Stomach smooth muscle (tissue), 2 donors: ENCODE data around the gene MACO1.
"Not testable (repeated sequence)": the region's sequence is repeated elsewhere in the genome, so short reads cannot be mapped to it uniquely, and the experiment has no call there.

ENCODE experiments used
- H3K27ac ChIP-seq: one replicate; pipeline ENCODE4 v1.7.0; 2013; ENCODE audit warnings: mild to moderate bottlenecking, low read length, inconsistent platforms
- H3K27me3 ChIP-seq, 2 donors: one replicate each; pipeline ENCODE4 v1.7.0; 2013; ENCODE audit warnings: low read length in 2 of 2; ENCODE audit not compliant: insufficient read depth in 2 of 2, control insufficient read depth in 1 of 2
- H3K36me3 ChIP-seq, 2 donors: one replicate each; pipeline ENCODE4 v1.7.0; 2013; ENCODE audit warnings: low read length in 2 of 2; ENCODE audit not compliant: control insufficient read depth in 2 of 2, insufficient read depth in 2 of 2
- H3K4me1 ChIP-seq: one replicate; pipeline ENCODE4 v1.7.0; 2013; ENCODE audit warnings: low read length; ENCODE audit not compliant: control insufficient read depth, insufficient read depth
- H3K4me3 ChIP-seq, 2 donors: one replicate each; pipeline ENCODE4 v1.7.0; 2013; ENCODE audit warnings: low read length in 2 of 2
- H3K9ac ChIP-seq, 2 donors: one replicate each; pipeline ENCODE4 v1.7.0; 2013; ENCODE audit warnings: low read length in 2 of 2, mild to moderate bottlenecking in 1 of 2
- H3K9me3 ChIP-seq, 2 donors: one replicate each; pipeline ENCODE4 v1.7.0; 2013; ENCODE audit warnings: low read length in 2 of 2; ENCODE audit not compliant: control insufficient read depth in 2 of 2
- donor health status: healthy.
- donor health status: Pancreatic carcinoma.

The MACO1 gene

DNA sequence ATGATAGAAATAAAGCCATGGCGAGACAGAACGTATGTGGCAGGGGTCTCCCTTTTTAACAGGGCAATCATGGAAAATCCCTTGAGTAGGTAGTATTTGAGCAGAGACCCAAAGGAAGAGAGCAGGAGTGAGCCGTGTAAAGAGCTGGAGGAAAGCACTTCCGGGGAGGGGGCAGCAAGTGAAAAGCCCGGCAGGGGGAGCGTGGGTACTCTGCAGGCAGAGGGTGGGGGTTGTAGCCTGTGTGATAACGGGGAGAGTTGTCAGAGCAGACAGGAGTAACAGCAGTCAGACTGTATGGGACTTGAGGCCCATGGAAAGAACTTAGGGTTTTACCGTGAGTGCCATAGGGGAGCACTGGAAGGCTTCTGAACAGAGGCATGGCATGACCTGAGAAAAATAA, 61.6 kb downstream of the MACO1 start:
- Histone ChIP-seq H3K27me3 (no peaks in the 10 kb centered on the region), H3K4me1 (no peaks in the 10 kb centered on the region), H3K9ac (no peak overlapping the region), H3K27ac (no peak overlapping the region), H3K4me3 (no peak overlapping the region), H3K36me3 (peaks cover 41 to 48% of the 10 kb centered on the region in 2 donors), H3K9me3 (no peaks in the 10 kb centered on the region)

DNA sequence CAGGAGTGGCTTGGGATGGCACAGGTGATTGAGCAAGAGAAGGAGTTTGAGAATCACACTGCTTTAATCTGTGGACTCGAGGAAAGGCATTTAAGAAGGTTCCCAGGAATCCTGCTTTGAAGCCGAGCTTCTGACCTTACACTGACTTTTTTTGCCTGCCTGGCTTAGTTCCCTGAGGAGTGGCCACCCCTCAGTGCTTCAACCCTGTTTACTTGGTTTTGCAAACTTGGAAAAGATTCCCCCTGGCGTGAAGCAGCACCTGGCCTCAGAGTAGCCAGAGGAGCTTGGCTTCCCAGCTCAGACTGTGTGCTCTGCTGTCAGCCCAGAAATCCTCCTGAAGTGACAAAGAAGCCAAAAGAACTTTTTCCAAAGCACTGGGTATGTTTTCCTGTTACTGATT, 64.3 kb downstream of the MACO1 start:
- Histone ChIP-seq H3K9me3 (no peaks in the 10 kb centered on the region), H3K27ac (no peak overlapping the region), H3K27me3 (no peaks in the 10 kb centered on the region), H3K9ac (no peak overlapping the region), H3K4me3 (no peak overlapping the region), H3K36me3 (peaks cover 49 to 50% of the 10 kb centered on the region in 2 donors), H3K4me1 (no peaks in the 10 kb centered on the region)

DNA sequence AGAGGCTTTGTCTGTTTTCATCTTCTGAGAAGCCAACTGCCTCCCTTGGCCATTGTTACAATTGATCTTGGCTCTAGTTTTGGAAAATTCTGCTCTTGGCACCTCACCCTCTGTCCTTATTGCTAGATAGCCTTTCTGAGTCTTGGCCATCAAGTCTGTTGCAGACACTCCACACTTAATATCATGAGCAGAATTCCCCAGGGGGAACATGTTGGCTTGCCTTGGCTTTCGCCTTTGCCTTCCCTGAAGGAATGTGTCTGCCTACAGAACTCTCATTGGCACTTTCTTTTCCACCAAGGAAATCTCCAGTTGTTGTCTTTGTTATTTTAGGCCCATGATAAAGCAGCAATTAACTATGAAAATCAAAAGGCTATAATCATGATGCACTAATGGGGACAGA, 70.0 kb downstream of the MACO1 start:
- Histone ChIP-seq H3K27me3 (no peaks in the 10 kb centered on the region), H3K9ac (no peak overlapping the region), H3K9me3 (no peaks in the 10 kb centered on the region), H3K4me1 (no peaks in the 10 kb centered on the region), H3K27ac (no peak overlapping the region), H3K4me3 (no peak overlapping the region), H3K36me3 (peaks cover 19 to 22% of the 10 kb centered on the region in 2 donors)

DNA sequence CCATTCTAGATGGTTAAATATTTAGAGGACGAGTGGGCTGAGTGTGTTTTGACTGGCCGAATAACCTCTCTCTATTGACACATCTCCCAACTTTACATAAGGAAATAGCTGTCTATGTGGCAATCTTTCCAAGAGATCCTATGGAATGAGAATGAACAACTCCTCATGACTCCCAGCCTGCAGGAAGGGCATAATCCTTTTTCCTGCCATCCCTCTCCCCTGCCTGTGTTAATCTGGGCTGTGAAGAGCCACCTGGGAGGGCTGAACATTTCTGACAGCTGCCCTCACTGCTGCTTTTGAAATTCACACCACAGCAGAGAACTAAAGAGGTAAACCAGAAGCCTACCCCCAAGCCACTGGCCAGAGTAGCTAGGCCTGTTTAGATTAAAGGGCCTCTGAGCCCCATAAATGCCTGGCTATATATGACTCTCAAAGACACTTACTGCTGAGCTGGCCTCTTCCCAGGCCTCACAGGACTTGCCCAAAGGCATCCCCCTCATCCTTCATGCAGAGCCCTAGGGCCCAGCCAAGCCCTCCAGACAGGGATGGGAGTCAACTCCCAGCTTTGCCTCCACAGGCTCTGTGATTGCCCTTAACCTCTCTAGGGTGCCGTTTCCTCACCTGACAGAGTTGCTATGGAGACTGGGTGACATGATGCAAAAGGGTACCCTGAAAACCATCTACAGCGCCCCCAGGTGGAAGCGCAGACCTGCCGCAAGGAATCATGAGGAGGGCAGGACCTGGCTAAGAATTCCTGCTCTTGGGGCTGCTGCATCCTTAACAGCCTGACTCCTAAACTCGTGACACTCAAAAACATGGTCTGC, 70.8 kb downstream of the MACO1 start:
- no peaks in the 10 kb centered on the region for H3K9me3 ChIP-seq
- no peak overlapping the region for H3K9ac ChIP-seq
- H3K27me3 ChIP-seq: peaks cover 2 to 5% of the 10 kb centered on the region in 2 donors
- peaks cover 4% of the 10 kb centered on the region for H3K4me1 ChIP-seq
- H3K27ac ChIP-seq: no peak overlapping the region
- peaks cover 17 to 19% of the 10 kb centered on the region in 2 donors for H3K36me3 ChIP-seq
- H3K4me3 ChIP-seq: no peak overlapping the region

- Histone ChIP-seq H3K27me3 (peaks cover 2 to 5% of the 10 kb centered on the region in 2 donors), H3K4me1 (peaks cover 4% of the 10 kb centered on the region), H3K4me3 (no peak overlapping the region)
Measured at GRCh38 chr1:25502957-25503356, 72.3 kb downstream of the MACO1 start.

DNA sequence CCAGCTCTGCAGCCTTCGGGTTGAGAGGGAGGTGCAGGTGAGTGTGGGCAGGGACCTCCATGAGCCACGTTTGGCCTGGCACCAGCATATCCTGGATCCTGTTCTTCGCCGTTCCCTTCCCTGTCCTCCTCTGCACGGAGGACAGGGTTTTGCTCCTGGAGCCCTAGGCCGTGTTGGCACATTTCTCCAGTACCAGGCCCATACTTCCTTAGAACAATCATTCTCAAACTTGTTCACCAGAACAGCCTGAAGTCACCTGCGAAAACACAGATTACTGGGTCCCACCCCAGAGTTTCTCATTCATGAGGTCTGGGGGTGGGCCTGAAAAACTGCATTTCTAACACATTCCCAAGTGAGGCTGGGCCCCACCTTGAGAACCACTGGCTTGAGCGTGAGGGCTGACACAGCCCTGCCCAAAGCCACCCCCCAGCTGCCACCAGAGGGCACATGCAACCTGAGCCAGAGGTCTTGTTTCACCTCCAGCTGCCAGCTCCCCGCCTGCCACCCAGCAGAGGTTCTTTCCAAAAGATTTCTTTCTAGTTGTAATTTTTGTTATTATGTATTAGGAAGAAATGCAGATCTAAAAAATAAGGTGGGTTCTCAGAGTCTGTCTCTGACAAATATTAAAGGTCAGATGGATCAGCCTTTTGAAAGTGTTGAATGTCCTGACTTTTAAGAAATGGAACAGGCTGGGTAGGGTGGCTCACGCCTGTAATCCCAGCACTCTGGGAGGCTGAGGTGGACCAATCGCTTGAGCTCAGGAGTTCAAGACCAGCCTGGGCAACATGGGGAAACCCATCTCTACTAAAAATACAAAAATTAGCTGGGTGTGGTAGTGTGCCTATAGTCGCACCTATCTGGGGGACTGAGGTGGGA, 73.1 kb downstream of the MACO1 start:
- H3K27me3 ChIP-seq: peaks cover 2 to 5% of the 10 kb centered on the region in 2 donors
- peaks cover 4 to 7% of the 10 kb centered on the region in 2 donors for H3K36me3 ChIP-seq
- H3K27ac ChIP-seq: no peak overlapping the region
- no peak overlapping the region for H3K4me3 ChIP-seq
- no peaks in the 10 kb centered on the region for H3K9me3 ChIP-seq
- H3K9ac ChIP-seq: no peak overlapping the region
- peaks cover 4% of the 10 kb centered on the region for H3K4me1 ChIP-seq

More at GRCh38 chr1:25502957-25503356, 72.3 kb downstream of the MACO1 start:
- no peaks in the 10 kb centered on the region for H3K9me3 ChIP-seq
- H3K9ac ChIP-seq: no peak overlapping the region
- H3K27ac ChIP-seq: no peak overlapping the region
- peaks cover 9 to 10% of the 10 kb centered on the region in 2 donors for H3K36me3 ChIP-seq

DNA sequence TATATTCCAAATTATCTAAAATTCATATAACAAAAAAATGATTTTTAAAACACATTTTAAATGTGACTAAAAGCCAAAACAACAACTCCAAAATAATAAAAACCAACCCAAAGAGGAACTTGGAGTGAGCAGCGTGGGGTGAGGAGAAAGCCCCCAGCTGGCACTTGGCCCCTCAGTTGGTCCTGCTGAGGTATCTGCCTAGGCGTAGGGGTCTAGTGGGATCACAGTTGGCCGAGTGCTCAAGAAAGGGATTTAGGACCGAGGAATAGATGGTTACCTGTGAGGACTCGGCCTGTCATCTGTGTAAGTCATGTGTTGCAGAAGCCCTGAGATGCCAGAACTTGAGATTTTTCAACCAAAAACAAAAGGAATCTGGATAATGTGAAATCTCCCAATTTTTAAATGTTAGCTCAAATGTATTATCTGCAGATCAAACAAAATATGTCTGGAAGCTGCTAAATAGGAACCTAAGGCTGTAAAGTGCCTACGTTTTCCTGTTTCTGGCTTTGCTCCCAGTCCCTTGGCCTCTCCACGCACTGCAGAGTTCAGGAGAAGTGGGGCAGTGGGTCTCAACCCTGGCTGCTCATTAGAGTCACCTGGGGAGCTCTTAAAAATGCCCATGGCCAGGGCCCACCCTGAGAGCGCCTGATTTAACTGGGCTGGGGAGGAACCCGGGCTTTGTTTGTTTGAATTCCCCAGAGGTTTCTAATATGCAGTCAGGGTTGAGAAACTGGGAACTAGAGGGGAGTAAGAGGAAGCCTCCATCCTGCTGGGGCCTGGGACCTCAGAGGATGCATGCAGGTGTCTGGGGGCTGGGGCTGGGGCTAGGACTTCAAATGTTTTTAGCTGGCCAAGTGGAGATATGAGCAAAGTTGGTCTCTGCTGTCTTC, 74.3 kb downstream of the MACO1 start:
- no peak overlapping the region for H3K27ac ChIP-seq
- H3K9me3 ChIP-seq: no peaks in the 10 kb centered on the region
- H3K4me3 ChIP-seq: no peak overlapping the region
- H3K4me1 ChIP-seq: peaks cover 4% of the 10 kb centered on the region
- no peak overlapping the region for H3K9ac ChIP-seq
- peaks cover 0 to 3% of the 10 kb centered on the region in 2 donors for H3K36me3 ChIP-seq
- peaks cover 2 to 5% of the 10 kb centered on the region in 2 donors for H3K27me3 ChIP-seq

DNA sequence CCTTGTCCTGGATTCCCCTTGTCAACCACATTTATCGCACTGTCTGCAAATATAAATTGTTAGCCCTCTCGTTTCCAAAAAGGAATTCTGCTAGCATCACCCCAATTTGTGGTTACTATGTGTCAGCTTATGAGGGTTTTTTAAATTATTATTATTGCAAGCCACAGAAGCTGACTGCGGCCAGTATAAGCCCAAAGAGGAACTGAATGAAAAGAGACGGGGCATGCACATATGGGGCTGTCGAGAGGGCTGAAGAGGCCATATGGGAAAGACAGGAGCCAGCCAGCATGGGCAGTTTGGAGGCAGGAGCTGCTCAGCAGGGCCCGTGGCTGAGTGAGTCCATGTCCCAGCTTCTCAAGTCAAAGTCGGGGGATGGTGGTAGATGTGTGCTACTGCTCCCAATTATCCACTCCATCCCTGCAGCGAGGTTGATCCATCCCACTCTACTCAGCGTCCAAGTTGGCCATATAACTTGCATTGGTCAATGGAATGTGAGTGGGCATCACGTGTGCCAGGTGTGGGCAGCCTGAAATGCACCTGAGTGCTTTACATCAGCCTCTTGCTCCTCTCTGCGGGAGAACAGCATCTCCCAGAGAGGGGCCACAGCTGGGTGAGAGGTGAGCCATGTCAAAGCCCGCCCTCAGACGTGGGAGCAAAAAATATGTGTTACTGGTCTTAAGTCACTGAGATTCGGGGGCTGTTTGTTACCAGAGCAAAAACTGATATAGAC, 75.1 kb downstream of the MACO1 start:
- H3K36me3 ChIP-seq: peaks cover 0 to under 1% of the 10 kb centered on the region in 2 donors
- H3K27ac ChIP-seq: no peak overlapping the region
- no peak overlapping the region for H3K9ac ChIP-seq
- H3K4me3 ChIP-seq: no peak overlapping the region
- peaks cover 2 to 5% of the 10 kb centered on the region in 2 donors for H3K27me3 ChIP-seq
- H3K9me3 ChIP-seq: no peaks in the 10 kb centered on the region
- H3K4me1 ChIP-seq: peaks cover 4% of the 10 kb centered on the region

- not testable (repeated sequence) for H3K9me3 ChIP-seq, H3K27me3 ChIP-seq, H3K4me3 ChIP-seq, H3K9ac ChIP-seq, H3K36me3 ChIP-seq, H3K27ac ChIP-seq, H3K4me1 ChIP-seq
Measured at GRCh38 chr1:25506566-25507463, 76.1 kb downstream of the MACO1 start.
